Endothelial cell of umbilical vein (primary cell): ENCODE results near the gene USP4. TPM values are rescaled to one million over a fixed set of nuclear protein-coding genes. Genes with fewer than 3 reads are reported as not detected.
"Not testable (repeated sequence)": the region's sequence is repeated elsewhere in the genome, so short reads cannot be mapped to it uniquely, and the experiment has no call there.

Experiments used
- BruUV-seq: library from RNA; stranded (reverse); fragments of 400-500 nt; replicated peaks from 2 replicates; lab custom pipeline; 2021; lab: Mats Ljungman, UMichigan
- CTCF ChIA-PET: fragments of 300-600, 350-600 bp; sonication (Branson Sonifier 250); formaldehyde crosslinking; loops from one replicate; lab custom pipeline; 2021; ENCODE audit warnings: antibody characterized with exemption, inconsistent platforms; lab: Charles Lee
- POLR2A ChIA-PET: fragments of 300-600, 350-600 bp; sonication (Branson Sonifier 250); formaldehyde crosslinking; loops from one replicate; lab custom pipeline; 2021; ENCODE audit warnings: antibody characterized with exemption, inconsistent platforms; lab: Charles Lee
- DNase-seq: peaks from one replicate; pipeline ENCODE4 v3.0.0-alpha.2; 2011; ENCODE audit warnings: low read depth, low spot score
- FAIRE-seq: peaks from 2 replicates; lab custom pipeline; 2011; peaks lifted over from hg19 to GRCh38; lab: Jason Lieb, UNC
- H2AFZ ChIP-seq: 2 replicates; pipeline ENCODE4 v1.6.0; 2012; ENCODE audit warnings: low read depth, low read length, control low read depth, inconsistent platforms
- H3K27ac ChIP-seq: 2 replicates; pipeline ENCODE4 v1.5.1; 2011; ENCODE audit warnings: low read depth, mild to moderate bottlenecking, control low read depth, low read length, moderate library complexity; ENCODE audit not compliant: insufficient read depth
- H3K27me3 ChIP-seq, 2 experiments: 2 replicates each; pipeline versions ENCODE4 v1.6.0 to v1.6.1; 2011; ENCODE audit warnings: low read length in 2 of 2, mixed read lengths in 1 of 2; ENCODE audit not compliant: control insufficient read depth in 2 of 2, insufficient read depth in 2 of 2
- H3K36me3 ChIP-seq, 2 experiments: 2 replicates in 1 of 2; 3 replicates in 1 of 2; pipeline ENCODE4 v1.5.1; 2011; ENCODE audit warnings: low read length in 2 of 2, mild to moderate bottlenecking in 1 of 2, moderate library complexity in 1 of 2; ENCODE audit not compliant: control insufficient read depth in 2 of 2, insufficient read depth in 2 of 2; ENCODE audit errors: extremely low read depth in 1 of 2
- H3K4me1 ChIP-seq: 3 replicates; pipeline ENCODE4 v1.5.1; 2011; ENCODE audit warnings: mild to moderate bottlenecking, low read length; ENCODE audit not compliant: control insufficient read depth, insufficient read depth; ENCODE audit errors: extremely low read depth
- H3K4me2 ChIP-seq: 2 replicates; pipeline ENCODE4 v1.6.1; 2011; ENCODE audit warnings: low read length, control low read depth, mixed read lengths; ENCODE audit not compliant: insufficient read depth
- H3K4me3 ChIP-seq, 3 experiments: fragments of 200-600 bp in 1 of 3; sonication (generic), shearing (Covaris generic) in 1 of 3; replicated peaks in 1 of 3; 2 replicates each; pipeline ENCODE4 v1.5.1; 2011 to 2016; ENCODE audit warnings: control low read depth in 3 of 3, low read length in 3 of 3, mild to moderate bottlenecking in 2 of 3, inconsistent platforms in 1 of 3, low read depth in 1 of 3, moderate library complexity in 1 of 3; ENCODE audit not compliant: insufficient read depth in 1 of 3
- H3K79me2 ChIP-seq: 2 replicates; pipeline ENCODE4 v1.6.0; 2012; ENCODE audit warnings: low read length, inconsistent platforms; ENCODE audit not compliant: control insufficient read depth, insufficient read depth
- H3K9ac ChIP-seq: replicated peaks from 2 replicates; pipeline ENCODE3; 2011; ENCODE audit warnings: low read length, control low read depth; ENCODE audit not compliant: insufficient read depth; ENCODE audit errors: extremely low read depth
- H3K9me1 ChIP-seq: replicated peaks from 3 replicates; pipeline ENCODE4 v1.6.0; 2011; ENCODE audit warnings: mild to moderate bottlenecking, low read length; ENCODE audit not compliant: control insufficient read depth, insufficient read depth; ENCODE audit errors: extremely low read depth
- H3K9me3 ChIP-seq: replicated peaks from 2 replicates; pipeline ENCODE4 v1.5.1; 2012; ENCODE audit warnings: low read length, inconsistent platforms; ENCODE audit not compliant: control insufficient read depth, insufficient read depth
- H4K20me1 ChIP-seq: replicated peaks from 2 replicates; pipeline ENCODE3; 2011; ENCODE audit warnings: mild to moderate bottlenecking, low read length; ENCODE audit not compliant: control insufficient read depth, insufficient read depth; ENCODE audit errors: extremely low read depth
- CTCF ChIP-seq, 2 donors: IDR thresholded peaks; 1 replicate in 1 of 2; 2 replicates in 1 of 2; pipeline ENCODE4 v1.5.1; 2011; ENCODE audit warnings: low read length in 2 of 2, mild to moderate bottlenecking in 2 of 2, moderate library complexity in 2 of 2, control low read depth in 1 of 2, inconsistent platforms in 1 of 2, low read depth in 1 of 2; ENCODE audit not compliant: insufficient read depth in 1 of 2; ENCODE audit errors: extremely low read depth in 1 of 2
- EZH2 ChIP-seq: IDR thresholded peaks from 2 replicates; pipeline ENCODE4 v1.6.1; 2012; ENCODE audit warnings: borderline replicate concordance, low read depth, mild to moderate bottlenecking, moderate library complexity, low read length, inconsistent platforms; ENCODE audit not compliant: severe bottlenecking
- FOS ChIP-seq: IDR thresholded peaks from 2 replicates; pipeline ENCODE4 v1.6.1; 2011; ENCODE audit warnings: mild to moderate bottlenecking, low read length, moderate library complexity, borderline replicate concordance; ENCODE audit not compliant: insufficient read depth
- GATA2 ChIP-seq: IDR thresholded peaks from 2 replicates; pipeline ENCODE4 v1.7.0; 2011; ENCODE audit warnings: low read depth, mild to moderate bottlenecking, moderate library complexity, mixed read lengths, low read length; ENCODE audit not compliant: insufficient read length, insufficient read depth
- JUN ChIP-seq: IDR thresholded peaks from 2 replicates; pipeline ENCODE4 v1.6.1; 2011; ENCODE audit warnings: borderline replicate concordance, low read depth; ENCODE audit not compliant: insufficient read length, insufficient read depth
- MAX ChIP-seq: IDR thresholded peaks from 2 replicates; pipeline ENCODE4 v1.6.1; 2011; ENCODE audit not compliant: insufficient read depth, insufficient read length
- MYC ChIP-seq: IDR thresholded peaks from one replicate; pipeline ENCODE4 v1.6.1; 2011; ENCODE audit warnings: mild to moderate bottlenecking, low read depth, low read length
- POLR2A ChIP-seq: IDR thresholded peaks from 2 replicates; pipeline ENCODE4 v1.6.1; 2012; ENCODE audit warnings: low read depth, mild to moderate bottlenecking, control low read depth, low read length
- POLR2AphosphoS5 ChIP-seq: IDR thresholded peaks from 2 replicates; pipeline ENCODE4 v1.6.1; 2012; ENCODE audit warnings: low read depth, mild to moderate bottlenecking, control low read depth, low read length, moderate library complexity; ENCODE audit not compliant: insufficient read depth
- dilution Hi-C: fragments of 300-500 bp; cut with MboI; formaldehyde crosslinking; loops from one replicate; pipeline ENCODE4 v1.15.0; 2019; ENCODE audit warnings: low sequenced_read_pairs; ENCODE audit not compliant: extremely low pct_ligation_motif_present
- intact Hi-C: fragments of 100-400 bp; cut with micrococcal nuclease; formaldehyde crosslinking; loops from one replicate; pipeline ENCODE4 v1.10.0; 2022
- polyA plus RNA-seq, 4 experiments: library from polyadenylated mRNA; depleted of rRNA in 3 of 4; stranded (reverse) in 3 of 4; unstranded in 1 of 4; fragments of >200 nt; gene quantifications; 2 replicates each; pipeline versions ENCODE4 v1.2.1 to v1.2.3, GENCODE V29; 2011 to 2012; ENCODE audit warnings: missing spikeins in 1 of 4
- total RNA-seq: library from RNA; stranded (reverse); gene quantifications from 2 replicates; pipeline ENCODE4 v1.2.3, GENCODE V29; 2021

Gene USP4
- total and polyA plus RNA-seq, 2 donors (not counting 3 experiments of a cell fraction or from before 2014, with no cell fraction given), result 39.1 to 61.3 TPM

GRCh38 chr3:49348361-49348760 lies 8.5 kb upstream of the USP4 start:
- H2AFZ ChIP-seq, DNase-seq, H3K27me3 ChIP-seq, H3K9me3 ChIP-seq, H3K36me3 ChIP-seq, H3K27ac ChIP-seq, H3K4me3 ChIP-seq, H3K9ac ChIP-seq, H3K4me2 ChIP-seq, POLR2A ChIA-PET, dilution Hi-C loops, FAIRE-seq, H4K20me1 ChIP-seq, H3K9me1 ChIP-seq, H3K79me2 ChIP-seq, BruUV-seq, intact Hi-C loops: not testable (repeated sequence)
- peaks cover 39% of the 10 kb centered on the region for H3K4me1 ChIP-seq
- CTCF ChIA-PET, result interaction anchor here (1.4 kb wide), 1 partner anchor 8 kb away, joined by 5 read pairs; the partner anchor contains the start of gene USP4

GRCh38 chr3:49346797-49347251 lies 7.0 kb upstream of the USP4 start:
- CTCF ChIA-PET, result no interaction called here
- FAIRE-seq, result peak; percentile 62
- Histone ChIP-seq H3K4me1 (peaks cover 30% of the 10 kb centered on the region), H4K20me1 (no peaks in the 10 kb centered on the region), H2AFZ (no peak overlapping the region), H3K4me2 (no peak overlapping the region), H3K36me3 (no peaks in the 10 kb centered on the region), H3K27me3 (no peaks in the 10 kb centered on the region), H3K9me3 (no peaks in the 10 kb centered on the region), H3K79me2 (peaks cover 2% of the 10 kb centered on the region), H3K9ac (no peak overlapping the region), H3K9me1 (no peaks in the 10 kb centered on the region), H3K4me3 (no peak overlapping the region), H3K27ac (peak overlapping the region; percentile 96)
- no peak for DNase-seq
- BruUV-seq, result no TSS peak
- no peak for TF ChIP-seq CTCF (IDR thresholded peaks at IDR 0.05; ENCODE audit: extremely low read depth in 1 of 2, insufficient read depth in 1 of 2, low read depth in 1 of 2, low read length in 2 of 2)
- no peak for TF ChIP-seq MAX
- no peak for TF ChIP-seq JUN
- no peak for TF ChIP-seq GATA2
- TF ChIP-seq POLR2A, result no peak
- TF ChIP-seq FOS, result no peak
- no peak for TF ChIP-seq POLR2AphosphoS5
- TF ChIP-seq MYC, result no peak
- TF ChIP-seq EZH2, result no peak
- dilution Hi-C loops, result no loop called here
- intact Hi-C loops, result no loop called here
- POLR2A ChIA-PET, result no interaction called here
